ENCODE results near the gene KLRF2. TPM values are rescaled to one million over a fixed set of nuclear protein-coding genes. Genes with fewer than 3 reads are reported as not detected.

KLRF2 gene
- total RNA-seq, 6 donors from 2014 or later: not detected

GRCh38 chr12:9900930-9901329 lies 19.6 kb downstream of the KLRF2 start:
- WGBS, 2 donors: 65 to 76% methylated on average over 2 of the region's 2 CpGs
- no peak for ATAC-seq (ENCODE audit: low FRiP score in 2 of 2)

DNA sequence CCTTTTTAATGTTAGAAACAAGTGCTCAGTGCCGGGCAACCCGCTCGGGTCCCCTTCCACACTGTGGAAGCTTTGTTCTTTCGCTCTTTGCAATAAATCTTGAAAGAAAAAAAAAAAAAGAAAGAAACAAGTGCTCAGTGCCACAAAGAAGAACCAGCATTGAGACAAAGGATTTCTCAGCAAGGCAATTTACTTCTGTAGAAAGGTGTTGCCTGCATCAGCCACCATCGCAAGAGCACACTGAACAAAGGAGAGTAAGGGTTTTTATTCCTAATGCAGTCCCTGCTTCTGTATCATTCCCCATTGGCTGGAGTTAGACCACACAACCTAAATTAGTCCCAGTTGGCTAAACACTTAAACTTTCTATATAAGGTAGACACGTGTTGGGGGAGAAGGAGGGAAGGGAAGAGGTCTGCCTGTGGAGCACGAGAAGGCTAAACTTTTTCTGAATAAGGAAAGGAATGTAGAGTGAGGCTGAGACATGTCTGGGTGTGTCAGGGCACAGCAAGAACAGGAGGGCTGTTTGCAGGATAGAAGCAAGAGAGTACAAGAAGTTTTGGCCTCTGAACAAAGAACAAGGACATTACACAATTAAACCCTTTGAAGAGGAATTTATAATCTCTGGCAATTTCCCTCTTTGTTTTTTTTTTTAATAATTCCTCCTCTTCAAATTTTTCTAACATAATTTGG lies 21.4 kb downstream of the KLRF2 start:
- Histone ChIP-seq H3K4me1 (no peaks in the 10 kb centered on the region), H3K27ac (no peak overlapping the region), H3K4me3 (no peak overlapping the region), H3K36me3 (no peaks in the 10 kb centered on the region), H3K27me3 (no peaks in the 10 kb centered on the region), H3K9me3 (peaks cover 0 to 16% (median 5%) of the 10 kb centered on the region in 4 donors)
- no peak for DNase-seq
- no peak for ATAC-seq (ENCODE audit: low FRiP score in 2 of 2)
- TF ChIP-seq EP300 (IDR thresholded peaks at IDR 0.05) (no peak), POLR2A (IDR thresholded peaks at IDR 0.05) (no peak), POLR2AphosphoS5 (IDR thresholded peaks at IDR 0.05) (no peak)
- TF ChIP-seq, protein P1, sequence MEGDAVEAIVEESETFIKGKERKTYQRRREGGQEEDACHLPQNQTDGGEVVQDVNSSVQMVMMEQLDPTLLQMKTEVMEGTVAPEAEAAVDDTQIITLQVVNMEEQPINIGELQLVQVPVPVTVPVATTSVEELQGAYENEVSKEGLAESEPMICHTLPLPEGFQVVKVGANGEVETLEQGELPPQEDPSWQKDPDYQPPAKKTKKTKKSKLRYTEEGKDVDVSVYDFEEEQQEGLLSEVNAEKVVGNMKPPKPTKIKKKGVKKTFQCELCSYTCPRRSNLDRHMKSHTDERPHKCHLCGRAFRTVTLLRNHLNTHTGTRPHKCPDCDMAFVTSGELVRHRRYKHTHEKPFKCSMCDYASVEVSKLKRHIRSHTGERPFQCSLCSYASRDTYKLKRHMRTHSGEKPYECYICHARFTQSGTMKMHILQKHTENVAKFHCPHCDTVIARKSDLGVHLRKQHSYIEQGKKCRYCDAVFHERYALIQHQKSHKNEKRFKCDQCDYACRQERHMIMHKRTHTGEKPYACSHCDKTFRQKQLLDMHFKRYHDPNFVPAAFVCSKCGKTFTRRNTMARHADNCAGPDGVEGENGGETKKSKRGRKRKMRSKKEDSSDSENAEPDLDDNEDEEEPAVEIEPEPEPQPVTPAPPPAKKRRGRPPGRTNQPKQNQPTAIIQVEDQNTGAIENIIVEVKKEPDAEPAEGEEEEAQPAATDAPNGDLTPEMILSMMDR (IDR thresholded peaks at IDR 0.05): no peak
- WGBS, 2 donors: 88 to 92% methylated on average over 7 of the region's 7 CpGs

More at GRCh38 chr12:9900930-9901329, 19.6 kb downstream of the KLRF2 start:
- H3K27me3 ChIP-seq: no peaks in the 10 kb centered on the region
- H3K4me1 ChIP-seq: no peaks in the 10 kb centered on the region
- TF ChIP-seq POLR2A (IDR thresholded peaks at IDR 0.05): no peak
- no peak for TF ChIP-seq EP300 (IDR thresholded peaks at IDR 0.05)
- no peak for TF ChIP-seq POLR2AphosphoS5 (IDR thresholded peaks at IDR 0.05)
- TF ChIP-seq, protein P1 (IDR thresholded peaks at IDR 0.05): no peak
- H3K9me3 ChIP-seq: peaks cover 0 to 16% (median 5%) of the 10 kb centered on the region in 4 donors
- no peak overlapping the region for H3K4me3 ChIP-seq
- H3K27ac ChIP-seq: no peak overlapping the region
- H3K36me3 ChIP-seq: no peaks in the 10 kb centered on the region
- DNase-seq: no peak

DNA sequence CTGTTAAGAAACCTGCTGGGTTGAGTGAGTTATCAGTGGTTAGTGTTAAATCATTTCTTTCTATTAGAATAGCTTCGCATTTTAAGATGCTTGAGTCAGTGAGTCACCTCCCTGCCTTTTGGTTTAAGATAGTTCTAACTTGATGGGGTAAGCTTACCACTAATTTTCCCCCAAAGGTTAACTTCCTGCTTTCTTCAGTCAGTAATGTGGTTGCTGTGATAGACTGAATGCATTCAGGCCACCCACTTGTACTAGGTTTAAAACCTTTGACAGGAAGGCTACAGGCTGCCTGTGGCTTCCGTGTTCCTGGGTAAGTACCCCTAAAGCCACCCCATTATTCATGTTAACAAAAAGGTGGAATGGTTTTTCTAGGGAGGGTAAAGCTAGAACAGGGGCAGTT lies 25.6 kb downstream of the KLRF2 start:
- Histone ChIP-seq H3K9me3 (peaks cover 7 to 33% (median 26%) of the 10 kb centered on the region in 4 donors), H3K27me3 (no peaks in the 10 kb centered on the region), H3K27ac (no peak overlapping the region), H3K4me3 (no peak overlapping the region), H3K4me1 (no peaks in the 10 kb centered on the region), H3K36me3 (no peaks in the 10 kb centered on the region)
- 54 to 75% methylated on average over 2 of the region's 2 CpGs for WGBS, 2 donors
- TF ChIP-seq POLR2A (IDR thresholded peaks at IDR 0.05): no peak
- TF ChIP-seq EP300 (IDR thresholded peaks at IDR 0.05): no peak
- TF ChIP-seq, protein P1 (IDR thresholded peaks at IDR 0.05): no peak
- TF ChIP-seq POLR2AphosphoS5 (IDR thresholded peaks at IDR 0.05): no peak
- DNase-seq (no peak), ATAC-seq (ENCODE audit: low FRiP score in 2 of 2) (no peak)

DNA sequence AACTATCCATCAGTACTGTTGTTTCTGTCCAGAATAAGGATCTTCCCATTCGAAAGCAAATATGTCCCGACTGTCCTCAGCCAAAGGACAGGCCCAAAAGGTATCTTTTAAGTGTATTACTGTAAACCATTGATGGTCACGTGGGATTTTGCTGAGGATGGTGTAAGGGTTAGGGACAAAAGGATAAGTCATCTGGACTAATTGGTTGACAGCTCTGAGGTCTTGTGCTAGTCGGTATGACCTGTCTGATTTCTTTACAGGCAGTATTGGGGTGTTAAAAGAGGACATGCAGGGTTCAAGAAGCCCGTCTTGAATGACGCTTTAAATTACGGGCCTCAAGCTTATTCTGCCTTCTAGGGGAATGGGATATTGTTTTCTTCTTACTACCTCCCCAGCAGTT lies 26.5 kb downstream of the KLRF2 start:
- no peak overlapping the region for H3K4me3 ChIP-seq
- no peaks in the 10 kb centered on the region for H3K27me3 ChIP-seq
- peaks cover 7 to 29% (median 28%) of the 10 kb centered on the region in 4 donors for H3K9me3 ChIP-seq
- H3K27ac ChIP-seq: no peak overlapping the region
- ATAC-seq (ENCODE audit: low FRiP score in 2 of 2) (no peak), DNase-seq (no peak)
- no peaks in the 10 kb centered on the region for H3K36me3 ChIP-seq
- no peaks in the 10 kb centered on the region for H3K4me1 ChIP-seq
- TF ChIP-seq, protein P1 (IDR thresholded peaks at IDR 0.05): no peak
- TF ChIP-seq POLR2A (IDR thresholded peaks at IDR 0.05): no peak
- no peak for TF ChIP-seq EP300 (IDR thresholded peaks at IDR 0.05)
- TF ChIP-seq POLR2AphosphoS5 (IDR thresholded peaks at IDR 0.05): no peak
- WGBS, 2 donors: 93% methylated on average over 7 of the region's 7 CpGs

DNA sequence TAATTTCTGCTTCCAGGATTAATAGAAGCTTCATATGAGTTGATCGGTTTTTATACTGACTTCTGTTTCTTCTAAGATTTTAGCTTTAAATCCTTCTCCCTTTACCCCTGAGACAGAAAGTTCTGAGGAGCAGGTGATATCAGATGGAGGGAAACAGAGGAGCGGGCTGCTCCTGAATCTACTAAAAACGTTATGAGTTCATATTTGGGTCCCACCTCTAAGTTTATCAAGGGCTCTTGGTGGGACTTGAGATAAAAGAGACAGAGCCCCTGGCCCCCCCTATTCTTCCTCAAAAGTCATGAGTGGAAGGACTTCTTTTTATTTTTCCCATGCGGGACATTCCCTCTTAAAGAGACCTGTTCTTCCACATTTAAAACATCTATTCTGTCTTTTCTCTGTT lies 27.1 kb downstream of the KLRF2 start:
- ATAC-seq (ENCODE audit: low FRiP score in 2 of 2) (no peak), DNase-seq (no peak)
- Histone ChIP-seq H3K27me3 (no peaks in the 10 kb centered on the region), H3K27ac (no peak overlapping the region), H3K4me3 (no peak overlapping the region), H3K9me3 (peaks cover 7 to 26% (median 25%) of the 10 kb centered on the region in 4 donors), H3K4me1 (no peaks in the 10 kb centered on the region), H3K36me3 (no peaks in the 10 kb centered on the region)
- WGBS, 2 donors: 72 to 88% methylated on average over 4 of the region's 4 CpGs
- TF ChIP-seq EP300 (IDR thresholded peaks at IDR 0.05): no peak
- TF ChIP-seq, protein P1 (IDR thresholded peaks at IDR 0.05): no peak
- no peak for TF ChIP-seq POLR2AphosphoS5 (IDR thresholded peaks at IDR 0.05)
- no peak for TF ChIP-seq POLR2A (IDR thresholded peaks at IDR 0.05)
